ENCODE results near the gene MB. TPM values are rescaled to one million over a fixed set of nuclear protein-coding genes. Genes with fewer than 3 reads are reported as not detected.

MB gene
- total RNA-seq, 4 donors from 2014 or later: 1.0 to 12.9 (median 2.5) TPM; not detected in 1

GRCh38 chr22:35643991-35644390 lies 26.9 kb upstream of the MB start:
- WGBS, 2 donors (ENCODE audit: low coverage in 1 of 2): no CpG with 5 or more reads among the region's 1 CpG
- no peaks in the 10 kb centered on the region for H3K27me3 ChIP-seq
- ATAC-seq: no peak
- peaks cover 0 to 36% (median 10%) of the 10 kb centered on the region in 3 donors for H3K4me1 ChIP-seq
- TF ChIP-seq EP300 (IDR thresholded peaks at IDR 0.05): no peak
- H3K27ac ChIP-seq: no peak overlapping the region
- H3K9me3 ChIP-seq: no peaks in the 10 kb centered on the region
- no peaks in the 10 kb centered on the region for H3K36me3 ChIP-seq
- H3K4me3 ChIP-seq: no peak overlapping the region

GRCh38 chr22:35642305-35642741 lies 25.2 kb upstream of the MB start:
- peaks cover 4 to 42% (median 23%) of the 10 kb centered on the region in 3 donors for H3K4me1 ChIP-seq
- WGBS, 2 donors (ENCODE audit: low coverage in 1 of 2): 100% methylated on average over 2 of the region's 2 CpGs; no CpG with 5 or more reads in 1 of the 2 donors

GRCh38 chr22:35641494-35642120 lies 24.5 kb upstream of the MB start:
- H3K27ac ChIP-seq: no peak overlapping the region

More at GRCh38 chr22:35642305-35642741, 25.2 kb upstream of the MB start:
- Histone ChIP-seq H3K27me3 (no peaks in the 10 kb centered on the region), H3K9me3 (no peaks in the 10 kb centered on the region), H3K27ac (no peak overlapping the region), H3K36me3 (no peaks in the 10 kb centered on the region), H3K4me3 (no peak overlapping the region)
- no peak for ATAC-seq
- TF ChIP-seq POLR2AphosphoS5 (IDR thresholded peaks at IDR 0.05): no peak
- no peak for TF ChIP-seq EP300 (IDR thresholded peaks at IDR 0.05)
- no peak for TF ChIP-seq POLR2A (IDR thresholded peaks at IDR 0.05)
- no peak for TF ChIP-seq CTCF (IDR thresholded peaks at IDR 0.05)

GRCh38 chr22:35638410-35638809 lies 21.3 kb upstream of the MB start:
- no peak overlapping the region for H3K4me3 ChIP-seq
- peak; percentile 95 for ATAC-seq
- TF ChIP-seq EP300 (IDR thresholded peaks at IDR 0.05) (no peak), POLR2AphosphoS5 (IDR thresholded peaks at IDR 0.05) (peak; percentile 95), POLR2A (IDR thresholded peaks at IDR 0.05) (peak in 1 of 2 donors; percentile 22), CTCF (IDR thresholded peaks at IDR 0.05) (no peak)

More at GRCh38 chr22:35641494-35642120, 24.5 kb upstream of the MB start:
- no peaks in the 10 kb centered on the region for H3K27me3 ChIP-seq
- ATAC-seq: no peak
- H3K36me3 ChIP-seq: no peaks in the 10 kb centered on the region
- H3K9me3 ChIP-seq: no peaks in the 10 kb centered on the region
- no peak overlapping the region for H3K4me3 ChIP-seq
- WGBS, 2 donors (ENCODE audit: low coverage in 1 of 2): 81 to 100% methylated on average over 2 of the region's 7 CpGs
- TF ChIP-seq POLR2AphosphoS5 (IDR thresholded peaks at IDR 0.05): no peak
- no peak for TF ChIP-seq POLR2A (IDR thresholded peaks at IDR 0.05)
- TF ChIP-seq EP300 (IDR thresholded peaks at IDR 0.05): no peak
- no peak for TF ChIP-seq CTCF (IDR thresholded peaks at IDR 0.05)
- peaks cover 4 to 42% (median 22%) of the 10 kb centered on the region in 3 donors for H3K4me1 ChIP-seq

GRCh38 chr22:35638001-35638400 lies 20.9 kb upstream of the MB start:
- peak; percentile 60 for ATAC-seq
- TF ChIP-seq EP300 (IDR thresholded peaks at IDR 0.05) (no peak), POLR2A (IDR thresholded peaks at IDR 0.05) (no peak), POLR2AphosphoS5 (IDR thresholded peaks at IDR 0.05) (no peak), CTCF (IDR thresholded peaks at IDR 0.05) (no peak)

More at GRCh38 chr22:35638410-35638809, 21.3 kb upstream of the MB start:
- Histone ChIP-seq H3K4me1 (peaks cover 4 to 39% (median 22%) of the 10 kb centered on the region in 3 donors), H3K9me3 (no peaks in the 10 kb centered on the region), H3K36me3 (no peaks in the 10 kb centered on the region), H3K27ac (peak overlapping the region; percentile 76 to 88 (median 85)), H3K27me3 (no peaks in the 10 kb centered on the region)
- 0% methylated on average over 1 to 3 of the region's 13 CpGs for WGBS, 2 donors (ENCODE audit: low coverage in 1 of 2)

More at GRCh38 chr22:35638001-35638400, 20.9 kb upstream of the MB start:
- 25 to 39% methylated on average over 1 to 3 of the region's 5 CpGs for WGBS, 2 donors (ENCODE audit: low coverage in 1 of 2)
- H3K9me3 ChIP-seq: no peaks in the 10 kb centered on the region
- no peaks in the 10 kb centered on the region for H3K36me3 ChIP-seq
- no peaks in the 10 kb centered on the region for H3K27me3 ChIP-seq
- no peak overlapping the region for H3K4me3 ChIP-seq
- peak overlapping the region; percentile 72 to 88 (median 85) for H3K27ac ChIP-seq
- peaks cover 4 to 39% (median 22%) of the 10 kb centered on the region in 3 donors for H3K4me1 ChIP-seq
